SK-N-SH treated with all-trans-retinoic acid at 6 μM for 48 hours (cell line): ENCODE results near the gene ZACN.

Experiments
- ATAC-seq: fragments of 200-7000 bp; cut with Tn5 transposase; 3 replicates; pipeline ENCODE4 v1.9.1; 2020; ENCODE audit warnings: mild to moderate bottlenecking, moderate library complexity
- ARNTL ChIP-seq: fragments of 450-650 bp; formaldehyde crosslinking; IDR thresholded peaks from 2 replicates; pipeline ENCODE4 v1.5.0; 2020; ENCODE audit warnings: low read depth, mild to moderate bottlenecking, moderate library complexity, borderline replicate concordance
- BACH2 ChIP-seq: fragments of 250-450 bp; sonication (Bioruptor Pico); IDR thresholded peaks from 2 replicates; pipeline ENCODE4 v1.9.0; 2021; ENCODE audit warnings: mild to moderate bottlenecking, borderline replicate concordance
- CREB5 ChIP-seq: fragments of 250-450 bp; sonication (Bioruptor Pico); IDR thresholded peaks from 2 replicates; pipeline ENCODE4 v1.5.1; 2020; ENCODE audit warnings: low read depth, mild to moderate bottlenecking, moderate library complexity
- CSDC2 ChIP-seq: fragments of 250-450 bp; sonication (Bioruptor Pico); IDR thresholded peaks from 2 replicates; pipeline ENCODE4 v1.5.0; 2020; ENCODE audit warnings: mild to moderate bottlenecking, moderate library complexity
- CSRNP3 ChIP-seq: fragments of 250-450 bp; sonication (Bioruptor Pico); IDR thresholded peaks from 2 replicates; pipeline ENCODE4 v1.5.1; 2021; ENCODE audit warnings: mild to moderate bottlenecking, moderate library complexity
- ESRRG ChIP-seq: fragments of 250-450 bp; sonication (Bioruptor Pico); IDR thresholded peaks from 2 replicates; pipeline ENCODE4 v1.6.1; 2021; ENCODE audit warnings: mild to moderate bottlenecking
- GLIS3 ChIP-seq: fragments of 250-450 bp; sonication (Bioruptor Pico); IDR thresholded peaks from 2 replicates; pipeline ENCODE4 v1.5.0; 2020; ENCODE audit warnings: mild to moderate bottlenecking, moderate library complexity
- OSR1 ChIP-seq: fragments of 250-450 bp; sonication (Bioruptor Pico); IDR thresholded peaks from 2 replicates; pipeline ENCODE4 v1.8.0; 2022; ENCODE audit warnings: moderate library complexity, mild to moderate bottlenecking, inconsistent platforms
- PATZ1 ChIP-seq: fragments of 250-450 bp; sonication (Bioruptor Pico); IDR thresholded peaks from 2 replicates; pipeline ENCODE4 v1.8.0; 2020; ENCODE audit warnings: mild to moderate bottlenecking, moderate library complexity, borderline replicate concordance
- POU6F1 ChIP-seq: fragments of 250-450 bp; sonication (Bioruptor Pico); IDR thresholded peaks from 2 replicates; pipeline ENCODE4 v1.8.0; 2021; ENCODE audit warnings: low read depth, mild to moderate bottlenecking, moderate library complexity, borderline replicate concordance
- PPARA ChIP-seq: fragments of 250-450 bp; sonication (Bioruptor Pico); IDR thresholded peaks from 2 replicates; pipeline ENCODE4 v1.5.0; 2020; ENCODE audit warnings: mild to moderate bottlenecking, borderline replicate concordance
- RARB ChIP-seq: fragments of 250-450 bp; sonication (Bioruptor Pico); IDR thresholded peaks from 2 replicates; pipeline ENCODE4 v1.8.0; 2021; ENCODE audit warnings: mild to moderate bottlenecking, moderate library complexity
- SNAI2 ChIP-seq: fragments of 250-450 bp; sonication (Bioruptor Pico); IDR thresholded peaks from 2 replicates; pipeline ENCODE4 v1.5.0; 2020; ENCODE audit warnings: mild to moderate bottlenecking, moderate library complexity
- TCF4 ChIP-seq: fragments of 250-450 bp; sonication (Bioruptor Pico); IDR thresholded peaks from 2 replicates; pipeline ENCODE4 v1.8.0; 2021; ENCODE audit warnings: mild to moderate bottlenecking, moderate library complexity, borderline replicate concordance
- TOX ChIP-seq: fragments of 250-450 bp; sonication (Bioruptor Pico); IDR thresholded peaks from 2 replicates; pipeline ENCODE4 v1.8.0; 2021; ENCODE audit warnings: mild to moderate bottlenecking, moderate library complexity, borderline replicate concordance
- TSHZ2 ChIP-seq: fragments of 250-450 bp; sonication (Bioruptor Pico); IDR thresholded peaks from 2 replicates; pipeline ENCODE4 v1.5.0; 2020; ENCODE audit warnings: mild to moderate bottlenecking, moderate library complexity
- ZC3H10 ChIP-seq: fragments of 250-450 bp; sonication (Bioruptor Pico); IDR thresholded peaks from 2 replicates; pipeline ENCODE4 v1.5.1; 2021; ENCODE audit warnings: mild to moderate bottlenecking, moderate library complexity
- ZFP30 ChIP-seq: fragments of 450-650 bp; formaldehyde crosslinking; IDR thresholded peaks from 2 replicates; pipeline ENCODE4 v1.5.0; 2022; ENCODE audit warnings: mild to moderate bottlenecking, moderate library complexity
- ZNF565 ChIP-seq: fragments of 450-650 bp; formaldehyde crosslinking; conservative IDR thresholded peaks from 2 replicates; pipeline ENCODE4 v1.5.0; 2020; ENCODE audit warnings: low read depth, mild to moderate bottlenecking, moderate library complexity
- ZNF70 ChIP-seq: fragments of 450-650 bp; formaldehyde crosslinking; IDR thresholded peaks from 2 replicates; pipeline ENCODE4 v1.5.0; 2020; ENCODE audit warnings: mild to moderate bottlenecking, moderate library complexity
- ZNF8 ChIP-seq: fragments of 450-650 bp; formaldehyde crosslinking; IDR thresholded peaks from 2 replicates; pipeline ENCODE4 v1.5.0; 2020; ENCODE audit warnings: mild to moderate bottlenecking, moderate library complexity

Gene ZACN

GRCh38 chr17:76125391-76125675, 46.4 kb downstream of the ZACN start:
- TF ChIP-seq ZNF8 (no peak), TSHZ2 (no peak), PPARA (no peak), CSDC2 (no peak), RARB (CRISPR knock-in tag) (no peak), GLIS3 (CRISPR knock-in tag) (no peak), TCF4 (CRISPR knock-in tag) (no peak)
- no peak for ATAC-seq

GRCh38 chr17:76125922-76126321, 46.9 kb downstream of the ZACN start:
- ATAC-seq: no peak
- TF ChIP-seq ARNTL (CRISPR knock-in tag): no peak
- TF ChIP-seq TCF4 (CRISPR knock-in tag): no peak
- TF ChIP-seq ZNF70 (CRISPR knock-in tag): no peak
- TF ChIP-seq POU6F1 (CRISPR knock-in tag): no peak
- TF ChIP-seq BACH2: no peak
- no peak for TF ChIP-seq ESRRG
- no peak for TF ChIP-seq ZFP30
- no peak for TF ChIP-seq SNAI2
- TF ChIP-seq CREB5 (CRISPR knock-in tag): no peak
- no peak for TF ChIP-seq CSDC2
- TF ChIP-seq ZC3H10: no peak
- TF ChIP-seq RARB (CRISPR knock-in tag): no peak

GRCh38 chr17:76130473-76130872, 51.5 kb downstream of the ZACN start:
- no peak for TF ChIP-seq ESRRG
- no peak for TF ChIP-seq CREB5 (CRISPR knock-in tag)
- no peak for TF ChIP-seq TOX
- TF ChIP-seq RARB (CRISPR knock-in tag): no peak
- no peak for TF ChIP-seq GLIS3 (CRISPR knock-in tag)
- TF ChIP-seq PATZ1 (CRISPR knock-in tag): no peak
- no peak for TF ChIP-seq POU6F1 (CRISPR knock-in tag)
- TF ChIP-seq ZNF8: no peak
- TF ChIP-seq ZNF565 (CRISPR knock-in tag): no peak
- no peak for TF ChIP-seq ZFP30
- TF ChIP-seq OSR1 (CRISPR knock-in tag): no peak
- TF ChIP-seq BACH2: no peak
- no peak for TF ChIP-seq CSRNP3 (CRISPR knock-in tag)

More at GRCh38 chr17:76130473-76130872, 51.5 kb downstream of the ZACN start:
- no peak; the same call in 2 of the 3 replicates for ATAC-seq
